ENCODE measurements around the gene ZNF3.

GRCh38 chr7:100115026-100115425 is 33.5 kb upstream of the ZNF3 start:
- TF ChIP-seq POLR2A (IDR thresholded peaks at IDR 0.05) (no peak), CTCF (IDR thresholded peaks at IDR 0.05) (no peak)

All from body of pancreas (tissue), 4 donors.